K562 (cell line): Measurements from ENCODE around the gene ASS1. TPM values are rescaled to one million over a fixed set of nuclear protein-coding genes. Genes with fewer than 3 reads are reported as not detected.

Experiments used
- ATAC-seq: fragments of 200-7000 bp; cut with Tn5 transposase; 3 replicates; pipeline ENCODE4 v1.9.1; 2020; ENCODE audit warnings: moderate library complexity
- BruUV-seq: library from RNA; stranded (reverse); fragments of 400-500 nt; replicated peaks from 2 replicates; lab custom pipeline; 2021; lab: Mats Ljungman, UMichigan
- CTCF ChIA-PET: fragments of 300-600 bp; formaldehyde crosslinking; extraction: SDS; loops from one replicate; lab custom pipeline; 2021; ENCODE audit warnings: low intra/inter-chr PET ratio; lab: Yijun Ruan, JAX
- POLR2A ChIA-PET: fragments of 300-600, 350-650 bp; sonication (Branson Sonifier 250); formaldehyde crosslinking; extraction: SDS; loops from one replicate; lab custom pipeline; 2021; ENCODE audit warnings: antibody characterized with exemption, inconsistent platforms; lab: Yijun Ruan, JAX
- DNase-seq, 4 experiments: peaks; one replicate each; pipeline versions ENCODE4 v3.0.0 to v3.0.0-alpha.2; 2011 to 2018; ENCODE audit warnings: low spot score in 3 of 4, mixed read lengths in 3 of 4; ENCODE audit errors: extremely low read depth in 1 of 4
- FAIRE-seq: peaks from 2 replicates; lab custom pipeline; 2011; peaks lifted over from hg19 to GRCh38; lab: Jason Lieb, UNC
- H2AFZ ChIP-seq: 2 replicates; pipeline ENCODE4 v1.6.0; 2011; ENCODE audit warnings: low read depth, low read length, control low read depth, inconsistent platforms
- H3K27ac ChIP-seq: fragments of 200-600 bp; 3 replicates; pipeline ENCODE4 v1.8.0; 2011; ENCODE audit warnings: low read depth, mild to moderate bottlenecking, control low read depth, inconsistent platforms, low read length, moderate library complexity, mixed read lengths; ENCODE audit errors: extremely low read depth
- H3K27me3 ChIP-seq, 2 experiments: fragments of 300-600 bp in 1 of 2; 2 replicates in 1 of 2; 3 replicates in 1 of 2; pipeline versions ENCODE4 v1.6.0 to v1.8.0; 2011; ENCODE audit warnings: inconsistent platforms in 2 of 2, low read length in 2 of 2, mild to moderate bottlenecking in 1 of 2, mixed read lengths in 1 of 2, moderate library complexity in 1 of 2; ENCODE audit not compliant: control insufficient read depth in 2 of 2, insufficient read depth in 2 of 2
- H3K36me3 ChIP-seq: fragments of 300-600 bp; 3 replicates; pipeline ENCODE4 v1.8.0; 2011; ENCODE audit warnings: mild to moderate bottlenecking, low read length, inconsistent platforms; ENCODE audit not compliant: control insufficient read depth, insufficient read depth
- H3K4me1 ChIP-seq, 2 experiments: fragments of 200-600 bp in 1 of 2; replicated peaks in 1 of 2; 2 replicates in 1 of 2; 3 replicates in 1 of 2; pipeline versions ENCODE4 v1.5.1 to v1.8.0; 2011; ENCODE audit warnings: inconsistent platforms in 2 of 2, low read length in 2 of 2, mild to moderate bottlenecking in 1 of 2, mixed read lengths in 1 of 2, moderate library complexity in 1 of 2; ENCODE audit not compliant: control insufficient read depth in 2 of 2, insufficient read depth in 2 of 2
- H3K4me2 ChIP-seq: 2 replicates; pipeline ENCODE4 v1.6.1; 2011; ENCODE audit warnings: low read length, control low read depth, inconsistent platforms, mixed read lengths; ENCODE audit not compliant: insufficient read depth
- H3K4me3 ChIP-seq: fragments of 200-600 bp; sonication (generic), shearing (Covaris generic); 2 replicates; pipeline ENCODE4 v1.5.1; 2016; ENCODE audit warnings: control low read depth, inconsistent platforms
- H3K79me2 ChIP-seq: fragments of 200-600 bp; 3 replicates; pipeline ENCODE4 v1.8.0; 2011; ENCODE audit warnings: low read length, inconsistent platforms; ENCODE audit not compliant: control insufficient read depth, insufficient read depth
- H3K9ac ChIP-seq, 2 experiments: 2 replicates each; pipeline versions ENCODE4 v1.6.0 to v1.6.1; 2011; ENCODE audit warnings: low read depth in 2 of 2, low read length in 2 of 2, control low read depth in 1 of 2, inconsistent platforms in 1 of 2, mild to moderate bottlenecking in 1 of 2, mixed read lengths in 1 of 2; ENCODE audit not compliant: insufficient read depth in 1 of 2
- H3K9me1 ChIP-seq: one replicate; pipeline ENCODE4 v1.6.0; 2011; ENCODE audit warnings: inconsistent platforms, mild to moderate bottlenecking, low read length, moderate library complexity; ENCODE audit not compliant: control insufficient read depth, insufficient read depth
- H3K9me3 ChIP-seq: replicated peaks from 2 replicates; pipeline ENCODE4 v1.5.1; 2011; ENCODE audit warnings: low read depth, low read length, inconsistent platforms; ENCODE audit not compliant: control insufficient read depth, insufficient read depth
- H4K20me1 ChIP-seq: replicated peaks from 2 replicates; pipeline ENCODE4 v1.6.1; 2011; ENCODE audit warnings: low read length, inconsistent platforms, mixed read lengths; ENCODE audit not compliant: control insufficient read depth, insufficient read depth
- CBX2 ChIP-seq: fragments of 200-600 bp; sonication (generic); IDR thresholded peaks from one replicate; pipeline ENCODE4 v1.6.1; 2012; ENCODE audit warnings: mild to moderate bottlenecking, low read length, inconsistent platforms; ENCODE audit not compliant: insufficient read depth, poor library complexity, severe bottlenecking
- DIDO1 ChIP-seq: fragments of 450-650 bp; IDR thresholded peaks from 2 replicates; pipeline ENCODE4 v1.6.1; 2016; ENCODE audit warnings: low read depth, missing biosample characterization, missing genetic modification characterization
- MXD1 ChIP-seq: fragments of 250-450 bp; sonication (Bioruptor Pico); IDR thresholded peaks from 2 replicates; pipeline ENCODE4 v1.8.0; 2021; ENCODE audit warnings: borderline replicate concordance, mild to moderate bottlenecking, moderate library complexity; ENCODE audit not compliant: poor library complexity, severe bottlenecking
- NFE2L1 ChIP-seq: fragments of 450-650 bp; IDR thresholded peaks from 2 replicates; pipeline ENCODE4 v1.6.1; 2016; ENCODE audit warnings: missing genetic modification characterization, low read depth, mild to moderate bottlenecking, missing compliant biosample characterization, moderate library complexity, borderline replicate concordance
- PHTF2 ChIP-seq: fragments of 250-450 bp; sonication (Bioruptor Pico); IDR thresholded peaks from 2 replicates; pipeline ENCODE4 v1.5.0; 2021; ENCODE audit warnings: mild to moderate bottlenecking
- SRSF3 ChIP-seq: fragments of 200-400 bp; formaldehyde crosslinking; IDR thresholded peaks from 2 replicates; pipeline ENCODE4 v1.6.1; 2016; ENCODE audit warnings: mild to moderate bottlenecking, low read length, moderate library complexity; ENCODE audit not compliant: insufficient read depth
- TGIF2 ChIP-seq: sonication (generic); formaldehyde crosslinking; IDR thresholded peaks from 2 replicates; pipeline ENCODE4 v1.8.1; 2022; ENCODE audit warnings: mild to moderate bottlenecking, missing genetic modification reagents, moderate library complexity
- WHSC1 ChIP-seq: IDR thresholded peaks from one replicate; pipeline ENCODE4 v1.6.1; 2012; ENCODE audit warnings: low read length, control low read depth, inconsistent platforms
- ZBTB26 ChIP-seq: fragments of 450-650 bp; formaldehyde crosslinking; IDR thresholded peaks from 2 replicates; pipeline ENCODE4 v1.4.0; 2022; ENCODE audit warnings: missing genetic modification characterization
- ZNF561 ChIP-seq: fragments of 450-650 bp; formaldehyde crosslinking; conservative IDR thresholded peaks from 2 replicates; pipeline ENCODE4 v1.4.0; 2020; ENCODE audit warnings: mild to moderate bottlenecking, moderate library complexity
- WGBS: fragments of 100-300 bp; shearing (Covaris generic); methylation state at CpG from one replicate; pipeline ENCODE4 v1.1.6; 2016; ENCODE audit warnings: low coverage, mixed read lengths; ENCODE audit not compliant: insufficient coverage; ENCODE audit errors: missing lambda C conversion rate; 5-methylcytosine and 5-hydroxymethylcytosine counted together
- in situ Hi-C: fragments of 300-500 bp; cut with MboI; formaldehyde crosslinking; loops from 4 replicates; pipeline ENCODE4 v1.15.0; 2018; ENCODE audit warnings: inconsistent platforms, mixed read lengths
- intact Hi-C: fragments of 100-400 bp; cut with micrococcal nuclease; formaldehyde crosslinking; loops from 2 replicates; pipeline ENCODE4 v1.14.2; 2022
- polyA plus RNA-seq, 8 experiments: library from polyadenylated mRNA; depleted of rRNA in 4 of 8; stranded (reverse) in 5 of 8; unstranded in 3 of 8; fragments of >200 nt; fragmentation: Nextera tagmentation in 2 of 8; fragmentation: Illumina TruSeq in 1 of 8; extraction: Ambion mirVana in 2 of 8; extraction: Trizol in 1 of 8; gene quantifications; 2 replicates each; pipeline versions ENCODE4 v1.2.1 to v1.2.3, GENCODE V29; 2011 to 2014; ENCODE audit warnings: inconsistent platforms in 1 of 8, missing spikeins in 1 of 8
- total RNA-seq, 7 experiments: library from RNA; depleted of rRNA in 6 of 7; stranded (reverse); fragments of >200 nt in 6 of 7; fragmentation: Illumina TruSeq in 2 of 7; extraction: Trizol in 2 of 7; gene quantifications; 2 replicates each; pipeline versions ENCODE4 v1.2.1 to v1.2.3, GENCODE V29; 2011 to 2021; ENCODE audit warnings: low replicate concordance in 1 of 7
- TF ChIP-seq, protein P1 (sequence below): fragments of 250-450 bp; sonication (Bioruptor Pico); IDR thresholded peaks from 2 replicates; pipeline ENCODE4 v1.4.0; 2020
- TF ChIP-seq, protein P2 (sequence below), 2 experiments: fragments of 450-650 bp in 1 of 2; sonication (generic) in 1 of 2; formaldehyde crosslinking; conservative IDR thresholded peaks; 2 replicates each; pipeline versions ENCODE4 v1.4.0 to v1.8.1; 2020 to 2022; ENCODE audit warnings: mild to moderate bottlenecking in 1 of 2, missing genetic modification reagents in 1 of 2

The ASS1 gene
- total and polyA plus RNA-seq, 9 of the 15 experiments (the other 6 are each of a cell fraction or from before 2014, with no cell fraction given), result 1.5 to 5.7 (median 3.7) TPM

- WGBS, result 1% methylated on average over 16 of the region's 17 CpGs
- H3K9me3 ChIP-seq, result no peaks in the 10 kb centered on the region; the same call in 1 of the 2 replicates
- no peak for FAIRE-seq
These were observed 23.5 kb upstream of the ASS1 start for GRCh38 chr9:130421154-130421801.

More at GRCh38 chr9:130421154-130421801, 23.5 kb upstream of the ASS1 start:
- ChIA-PET POLR2A (interaction anchor here (1.3 kb wide), 1 partner anchor 10 kb away, joined by 3 read pairs; no protein-coding TSS in a partner anchor), CTCF (no interaction called here)
- no peaks in the 10 kb centered on the region for H3K9me1 ChIP-seq
- no peak overlapping the region for H3K27ac ChIP-seq
- in situ Hi-C loops, result loop anchor here (10.0 kb wide), 1 partner anchor 756 kb away; the partner anchor contains the start of gene PRRX2
- H3K36me3 ChIP-seq, result no peaks in the 10 kb centered on the region
- H2AFZ ChIP-seq, result no peak overlapping the region
- ATAC-seq, result no peak
- DNase-seq, result no peak
- no peak overlapping the region for H3K4me2 ChIP-seq
- H4K20me1 ChIP-seq, result no peaks in the 10 kb centered on the region; the same call in 1 of the 2 replicates
- H3K79me2 ChIP-seq, result no peaks in the 10 kb centered on the region
- intact Hi-C loops, result no loop called here
- peaks cover 0 to 8% of the 10 kb centered on the region in 2 experiments; a peak in 1 of 5 replicates for H3K4me1 ChIP-seq
- H3K9ac ChIP-seq, result no peak overlapping the region
- BruUV-seq, result no TSS peak
- TF ChIP-seq, protein P1, sequence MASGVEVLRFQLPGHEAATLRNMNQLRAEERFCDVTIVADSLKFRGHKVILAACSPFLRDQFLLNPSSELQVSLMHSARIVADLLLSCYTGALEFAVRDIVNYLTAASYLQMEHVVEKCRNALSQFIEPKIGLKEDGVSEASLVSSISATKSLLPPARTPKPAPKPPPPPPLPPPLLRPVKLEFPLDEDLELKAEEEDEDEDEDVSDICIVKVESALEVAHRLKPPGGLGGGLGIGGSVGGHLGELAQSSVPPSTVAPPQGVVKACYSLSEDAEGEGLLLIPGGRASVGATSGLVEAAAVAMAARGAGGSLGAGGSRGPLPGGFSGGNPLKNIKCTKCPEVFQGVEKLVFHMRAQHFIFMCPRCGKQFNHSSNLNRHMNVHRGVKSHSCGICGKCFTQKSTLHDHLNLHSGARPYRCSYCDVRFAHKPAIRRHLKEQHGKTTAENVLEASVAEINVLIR (CRISPR knock-in tag), result no peak
- TF ChIP-seq, protein P2, sequence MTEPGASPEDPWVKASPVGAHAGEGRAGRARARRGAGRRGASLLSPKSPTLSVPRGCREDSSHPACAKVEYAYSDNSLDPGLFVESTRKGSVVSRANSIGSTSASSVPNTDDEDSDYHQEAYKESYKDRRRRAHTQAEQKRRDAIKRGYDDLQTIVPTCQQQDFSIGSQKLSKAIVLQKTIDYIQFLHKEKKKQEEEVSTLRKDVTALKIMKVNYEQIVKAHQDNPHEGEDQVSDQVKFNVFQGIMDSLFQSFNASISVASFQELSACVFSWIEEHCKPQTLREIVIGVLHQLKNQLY (CRISPR knock-in tag; conservative IDR thresholded peaks at IDR 0.05), result no peak
- TF ChIP-seq DIDO1 (no peak), CBX2 (no peak), WHSC1 (no peak), TGIF2 (CRISPR knock-in tag) (no peak), PHTF2 (CRISPR knock-in tag) (no peak), SRSF3 (no peak), ZBTB26 (CRISPR knock-in tag) (no peak), NFE2L1 (no peak), ZNF561 (CRISPR knock-in tag) (no peak), MXD1 (CRISPR knock-in tag) (no peak)
- H3K4me3 ChIP-seq, result no peak overlapping the region
- peaks cover 46 to 81% of the 10 kb centered on the region in 2 experiments for H3K27me3 ChIP-seq
